Stimulated activated CD4-positive, alpha-beta T cell treated with anti-CD3 and anti-CD28 coated beads, Interleukin-12 subunit alpha, Interleukin-12 subunit beta, amount 100 ng/mL, for 24 hours (primary cell): ENCODE results near the gene ATP8B1.
"Not testable (repeated sequence)": the region's sequence is repeated elsewhere in the genome, so short reads cannot be mapped to it uniquely, and the experiment has no call there.

Experiments
- DNase-seq, 2 experiments: peaks; one replicate each; pipeline ENCODE4 v3.0.0-alpha.2; 2020; ENCODE audit warnings: low read depth in 2 of 2

The ATP8B1 gene

DNA sequence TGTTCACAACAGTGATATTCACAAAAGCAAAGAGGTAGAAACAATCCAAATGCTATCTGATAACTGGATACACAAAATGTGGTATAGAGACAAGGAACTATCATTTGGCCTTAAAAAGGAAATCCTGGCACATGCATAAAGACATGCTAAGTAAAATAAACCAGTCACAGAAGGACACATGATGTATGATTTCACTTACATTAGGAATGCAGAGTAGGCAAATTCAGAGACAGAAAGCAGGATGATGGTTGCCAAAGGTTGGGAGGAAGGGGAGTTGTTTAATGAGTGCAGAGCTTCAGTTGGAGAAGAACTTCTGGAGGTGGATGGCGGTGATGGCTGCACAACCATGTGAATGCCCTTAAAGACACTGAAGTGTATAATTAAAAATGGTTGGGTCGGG, 38.1 kb downstream of the ATP8B1 start:
- DNase-seq: no peak

DNA sequence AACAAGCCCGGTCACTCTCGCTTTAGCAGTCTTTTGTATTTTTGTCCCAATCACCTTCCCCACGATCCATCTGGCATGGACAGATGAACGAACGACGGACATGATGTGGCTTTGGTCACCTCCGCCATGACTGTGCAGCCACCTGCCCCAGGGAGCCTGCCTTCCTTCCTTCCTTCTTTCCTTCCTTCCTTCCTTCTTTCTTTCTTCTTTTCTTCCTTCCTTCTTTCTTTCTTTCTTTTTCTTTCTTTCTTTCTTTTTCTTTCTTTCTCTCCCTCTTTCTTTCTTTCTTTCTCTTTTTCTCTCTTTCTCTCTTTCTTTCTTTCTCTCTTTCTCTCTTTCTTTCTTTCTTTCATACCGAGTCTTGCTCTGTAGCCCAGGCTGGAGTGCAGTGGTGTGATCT, 39.0 kb downstream of the ATP8B1 start:
- DNase-seq: no peak

DNA sequence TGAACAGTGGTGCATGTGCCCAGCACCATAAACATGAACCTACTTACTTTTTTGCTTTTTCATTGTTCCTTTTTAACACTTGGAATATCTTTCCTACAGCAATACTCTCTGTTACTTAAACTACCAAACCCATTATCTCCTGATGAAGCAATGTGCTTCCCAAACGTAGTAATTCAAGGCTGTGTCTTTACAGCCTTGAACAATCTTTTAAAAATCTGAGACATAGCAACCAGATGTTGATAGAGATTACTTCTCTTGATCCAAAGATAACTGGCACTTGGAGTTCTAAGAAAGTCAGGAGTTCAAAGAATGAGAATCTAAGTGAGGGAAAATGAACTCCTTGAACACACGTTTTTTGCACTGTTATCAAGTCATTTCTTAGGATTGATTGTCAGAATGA, 40.4 kb downstream of the ATP8B1 start:
- DNase-seq: no peak

DNA sequence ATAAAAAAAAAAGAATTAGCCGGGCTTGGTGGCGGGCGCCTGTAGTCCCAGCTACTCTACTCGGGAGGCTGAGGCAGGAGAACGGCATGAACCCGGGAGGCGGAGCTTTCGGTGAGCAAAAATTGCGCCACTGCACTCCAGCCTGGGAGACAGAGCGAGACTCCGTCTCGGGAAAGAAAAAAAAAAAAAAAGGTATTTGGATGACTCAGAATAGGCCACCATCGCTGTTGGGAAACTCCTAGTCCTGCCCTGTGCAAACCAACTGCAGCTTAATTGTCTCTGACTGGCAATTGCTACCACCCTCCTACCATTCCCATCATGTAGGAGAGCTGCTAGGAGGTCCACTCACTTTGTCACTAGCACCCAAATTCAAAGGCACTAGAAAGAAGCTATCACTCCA, 43.5 kb downstream of the ATP8B1 start:
- no peak for DNase-seq

DNA sequence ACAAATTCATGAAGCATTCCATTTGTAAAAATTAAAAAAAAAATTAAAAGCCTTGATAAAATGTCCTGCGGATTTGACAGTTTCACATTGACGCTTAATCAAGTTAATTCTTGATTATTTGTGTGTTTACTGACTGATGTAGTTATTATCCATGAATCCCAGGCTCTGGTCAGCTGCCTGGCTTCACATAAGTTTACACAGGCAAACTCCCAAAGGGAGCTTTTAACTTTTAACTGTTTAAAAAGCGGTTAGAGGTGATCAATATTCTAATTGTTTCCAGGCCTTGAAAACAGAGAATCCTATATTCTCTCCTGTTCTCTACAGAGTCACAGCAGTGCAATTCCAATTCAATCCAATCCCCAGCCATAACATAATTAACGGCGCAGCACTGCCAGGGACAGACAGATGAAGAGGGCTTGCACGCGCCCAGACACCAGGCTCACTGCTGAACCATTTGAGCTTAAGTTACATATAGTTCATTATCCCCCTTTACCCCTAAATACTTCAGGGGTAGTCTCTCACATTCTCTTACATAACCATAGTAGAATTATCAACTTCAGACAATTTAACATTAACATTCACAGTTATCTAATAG, 47.5 kb downstream of the ATP8B1 start:
- no peak for DNase-seq

DNA sequence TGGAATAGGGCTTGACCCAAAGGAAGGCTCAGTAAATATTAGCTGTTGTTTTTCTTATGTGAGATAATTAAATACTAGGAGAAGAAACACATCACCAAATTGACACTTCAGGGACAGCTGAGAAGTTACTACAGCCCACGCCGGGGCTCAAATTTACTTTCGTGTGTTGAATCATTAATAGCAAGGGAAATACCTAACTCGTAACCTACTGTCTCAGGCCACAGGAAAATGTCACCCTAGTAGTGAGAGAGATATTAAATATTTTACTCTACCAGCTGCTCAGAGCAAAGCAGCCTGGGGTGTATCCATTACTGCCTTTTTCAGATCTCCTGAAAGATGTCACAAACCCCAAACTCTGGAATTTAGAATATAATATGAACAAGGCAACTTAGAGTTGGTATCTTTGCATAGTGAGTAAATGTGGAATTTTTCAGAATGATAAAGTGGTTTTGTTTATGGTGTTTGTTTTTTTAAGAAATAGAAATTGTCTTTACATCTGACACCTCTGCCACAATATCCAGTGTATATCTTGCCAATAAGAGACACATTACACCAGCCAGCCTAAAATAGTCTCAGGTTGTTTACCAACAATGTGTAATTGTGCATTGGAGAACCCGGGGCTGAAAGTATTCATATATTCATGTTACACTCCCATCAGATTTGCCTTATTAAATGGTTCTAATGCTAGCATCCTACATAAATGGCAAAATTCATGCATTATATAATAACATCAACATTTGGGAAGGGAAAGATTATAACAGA, 48.4 kb downstream of the ATP8B1 start:
- DNase-seq: no peak

DNA sequence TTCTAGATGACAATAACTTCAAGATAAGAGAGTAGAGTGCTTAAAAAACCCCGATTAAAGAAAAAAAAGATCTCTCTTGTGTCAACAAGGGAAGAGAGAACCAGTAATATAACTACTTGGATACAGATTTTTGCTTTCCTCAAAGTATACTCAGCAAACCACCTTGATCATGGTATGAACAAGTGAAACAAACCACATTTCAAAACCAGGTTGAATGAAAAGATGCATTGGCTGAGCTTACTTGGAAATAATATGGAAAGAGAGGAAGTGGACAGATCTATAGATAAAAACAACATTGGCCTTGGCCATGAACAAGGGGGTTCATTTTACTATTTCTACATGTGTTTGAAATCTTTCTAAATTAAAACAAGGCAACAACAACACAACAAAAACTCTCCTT, 50.1 kb downstream of the ATP8B1 start:
- no peak for DNase-seq

DNA sequence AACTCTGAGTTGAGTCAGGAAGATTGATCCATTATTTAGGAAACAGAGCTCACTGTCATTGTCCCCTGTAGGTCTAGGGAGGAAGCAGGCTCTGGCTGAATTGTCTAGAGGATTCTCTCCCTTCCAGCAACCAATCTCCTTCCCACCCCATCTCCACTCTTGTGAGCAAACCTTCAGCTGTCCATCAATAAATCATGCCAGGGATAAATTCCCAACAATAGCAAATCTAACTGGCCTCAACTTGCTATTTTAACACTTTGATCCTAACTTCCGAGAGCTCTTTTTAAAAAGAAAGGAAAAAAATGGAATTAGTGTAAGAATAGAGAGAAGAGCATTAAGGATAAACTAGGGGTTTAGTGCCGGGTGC, 53.5 kb downstream of the ATP8B1 start:
- no peak for DNase-seq

DNA sequence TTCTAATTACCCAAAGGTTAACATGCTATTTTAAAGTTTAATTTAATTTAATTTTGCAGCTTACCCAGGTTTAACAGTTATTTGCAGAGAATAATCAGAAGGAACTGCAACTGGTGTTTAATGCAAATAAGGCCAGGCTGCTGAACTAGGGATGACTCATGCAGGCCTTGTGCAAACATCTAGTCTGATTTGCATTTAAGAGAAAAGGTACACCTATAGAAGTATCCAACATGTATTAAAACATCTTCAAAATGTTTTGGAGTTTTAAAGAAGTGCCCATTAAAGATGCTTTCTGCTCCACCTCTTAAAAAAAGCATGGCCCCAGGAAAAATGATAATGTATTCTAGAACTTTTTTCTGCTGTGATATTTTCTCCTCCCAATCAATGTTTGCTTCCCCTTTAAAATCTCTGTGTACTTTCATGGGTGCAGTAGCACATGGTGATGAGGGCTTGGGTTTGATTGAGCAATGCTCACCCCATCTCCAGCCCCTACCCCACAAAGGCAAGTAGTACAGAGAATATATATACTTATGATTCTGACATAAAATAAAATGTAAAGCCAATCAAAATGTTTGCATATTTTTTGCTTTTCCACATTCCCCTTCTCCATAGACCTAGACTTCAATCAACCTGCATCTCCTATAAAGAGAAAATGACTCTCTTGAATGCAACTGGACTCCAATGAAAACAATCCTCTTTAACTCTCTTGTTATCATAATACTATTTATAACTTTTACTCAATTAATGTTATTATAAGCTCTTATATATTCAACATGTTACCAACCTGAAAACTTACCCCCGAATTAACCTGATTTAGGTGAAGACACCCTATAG, 54.1 kb downstream of the ATP8B1 start:
- DNase-seq: no peak

DNA sequence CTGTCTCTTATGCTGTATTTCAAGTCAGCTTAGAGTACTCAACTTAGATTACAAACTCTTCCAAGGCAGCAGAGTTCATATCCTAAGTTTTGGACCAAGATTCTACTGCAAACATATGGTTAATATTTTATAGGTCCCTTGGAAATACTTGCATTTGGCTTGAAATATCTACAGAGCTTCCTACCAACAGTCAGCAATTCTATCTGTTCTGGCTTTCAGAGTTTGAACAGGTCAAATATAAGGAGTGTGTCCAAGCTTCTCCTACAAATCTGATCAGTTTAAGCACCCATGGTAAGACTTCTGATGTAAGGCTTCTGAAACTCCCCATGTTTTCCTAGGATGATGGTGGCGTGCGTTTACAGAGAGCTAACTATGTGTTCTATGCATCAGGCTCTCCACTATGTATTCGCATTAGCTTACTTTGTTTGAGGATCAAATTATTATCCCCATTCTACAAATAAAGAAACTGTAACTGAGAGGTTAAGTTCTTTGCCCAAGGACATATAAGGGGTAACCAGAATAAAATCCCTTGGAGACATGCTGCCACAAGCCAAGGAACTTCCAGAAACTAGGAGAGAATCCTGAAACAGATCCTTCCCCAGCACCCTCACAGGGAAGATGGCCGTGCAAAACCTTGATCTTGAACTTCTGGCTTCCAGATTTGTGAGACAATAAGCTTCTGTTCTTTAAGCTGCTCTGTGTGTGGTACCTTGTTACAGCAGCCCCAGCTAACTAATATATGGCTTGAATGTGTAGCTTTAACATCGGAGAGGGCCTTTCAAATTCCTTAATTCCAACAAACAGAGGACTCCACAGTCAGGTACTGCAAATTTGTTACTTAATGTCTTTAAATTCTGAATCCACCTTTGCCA, 55.1 kb downstream of the ATP8B1 start:
- DNase-seq: no peak

DNA sequence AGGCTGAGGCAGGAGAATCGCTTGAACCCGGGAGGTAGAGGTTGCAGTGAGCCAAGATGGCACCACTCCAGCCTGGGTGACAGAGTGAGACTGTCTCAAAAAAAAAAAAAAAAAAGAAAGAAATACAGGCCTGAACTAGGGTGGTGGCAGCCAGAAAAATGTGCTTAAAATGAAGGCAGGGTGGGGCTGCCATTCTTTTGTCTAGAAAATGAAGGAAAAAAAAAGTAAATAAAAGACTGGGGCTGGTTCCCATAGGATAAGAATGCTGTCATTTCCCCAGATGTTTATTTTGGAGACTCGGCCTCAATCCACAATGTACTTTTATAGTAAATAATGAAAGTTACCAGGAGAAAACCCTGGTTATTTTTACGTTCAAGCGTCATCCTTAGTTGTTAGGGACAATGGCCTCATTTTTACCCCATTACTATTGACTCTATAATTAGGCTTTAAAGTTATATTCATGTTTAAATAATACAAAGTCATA, 58.9 kb downstream of the ATP8B1 start:
- DNase-seq: no peak

DNA sequence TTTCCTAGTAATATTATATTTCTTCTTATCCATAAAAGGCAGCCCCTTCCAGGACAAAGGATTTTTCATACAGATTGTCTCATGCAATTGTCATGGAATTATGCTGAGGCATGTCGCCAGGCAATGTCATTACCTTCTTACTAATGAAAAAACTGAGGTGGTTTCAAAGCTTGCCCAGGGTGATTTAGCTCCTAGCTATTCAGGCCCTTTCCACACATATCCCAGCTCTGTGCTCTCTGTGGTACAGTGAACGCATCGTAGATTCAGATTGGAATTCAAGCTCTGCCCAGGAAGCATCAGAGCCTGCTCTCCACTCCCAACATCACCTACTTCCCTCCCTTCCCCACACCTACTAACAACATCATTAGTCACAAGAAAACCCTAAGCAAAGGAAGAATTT, 60.1 kb downstream of the ATP8B1 start:
- DNase-seq: no peak

DNA sequence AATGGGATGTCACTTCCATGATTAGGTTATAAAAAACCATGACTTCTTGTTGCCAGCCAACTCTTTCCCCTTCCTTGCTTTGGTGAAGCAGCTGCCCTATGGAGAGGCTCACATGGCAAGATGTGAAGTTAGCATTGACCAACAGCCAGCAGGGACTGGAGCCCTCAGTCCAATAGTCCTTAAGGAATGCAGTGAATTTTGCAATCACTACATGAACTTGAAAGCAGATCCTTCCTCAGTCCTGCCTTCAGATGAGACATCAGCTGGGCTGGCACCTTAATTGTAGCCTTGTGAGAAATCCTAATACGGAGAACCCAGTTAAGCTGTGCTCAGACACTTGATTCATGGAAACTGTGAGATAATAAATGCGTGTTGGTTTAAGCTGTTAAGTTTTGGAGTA, 61.8 kb downstream of the ATP8B1 start:
- no peak for DNase-seq

DNA sequence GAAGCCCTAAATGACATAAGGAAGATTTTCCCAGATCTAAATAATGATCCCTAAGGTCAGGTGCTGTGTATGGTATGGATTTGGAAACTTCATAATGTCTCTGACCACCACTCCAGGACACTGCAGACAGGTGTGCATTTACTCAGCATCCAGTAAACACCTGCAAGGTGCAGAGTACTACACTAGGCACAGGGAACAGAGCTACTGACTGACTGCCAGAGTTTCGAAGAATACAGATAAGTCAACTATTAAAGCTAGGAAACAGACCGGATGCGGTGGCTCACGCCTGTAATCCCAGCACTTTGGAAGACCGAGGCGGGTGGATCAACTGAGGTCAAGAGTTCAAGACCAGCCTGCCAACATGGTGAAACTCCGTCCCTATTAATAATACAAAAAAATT, 65.0 kb downstream of the ATP8B1 start:
- no peak for DNase-seq

DNA sequence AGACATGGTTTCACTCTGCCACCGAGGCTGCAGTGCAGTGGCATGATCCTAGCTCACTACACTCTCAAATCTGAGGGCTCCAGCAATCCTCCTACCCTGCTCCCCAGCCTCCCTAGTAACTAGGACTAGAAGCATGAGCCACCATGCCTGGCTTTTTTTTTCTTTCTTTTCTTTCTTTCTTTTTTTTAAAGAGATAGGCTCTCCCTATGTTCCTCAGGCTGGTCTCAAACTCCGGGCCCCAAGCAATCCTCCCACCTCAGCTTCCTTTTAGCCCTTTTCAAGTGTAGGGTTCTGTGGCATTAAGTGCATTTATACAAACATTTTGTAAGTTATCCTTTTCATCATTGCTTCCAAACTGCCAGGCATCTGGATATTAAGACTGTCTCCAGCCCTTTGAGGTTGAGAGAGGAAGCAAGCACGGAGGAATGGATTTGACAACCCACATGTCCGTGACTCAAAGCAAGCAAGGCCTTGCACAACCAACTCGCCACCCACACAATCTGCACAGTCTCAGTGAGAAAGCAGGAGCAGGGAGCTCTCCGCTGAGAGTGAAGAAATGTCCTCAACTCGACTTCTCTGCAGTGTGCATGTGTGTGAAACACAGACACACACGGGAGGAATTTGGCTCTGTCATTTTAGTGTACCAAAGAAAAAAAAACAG, 65.6 kb downstream of the ATP8B1 start:
- DNase-seq: no peak

DNA sequence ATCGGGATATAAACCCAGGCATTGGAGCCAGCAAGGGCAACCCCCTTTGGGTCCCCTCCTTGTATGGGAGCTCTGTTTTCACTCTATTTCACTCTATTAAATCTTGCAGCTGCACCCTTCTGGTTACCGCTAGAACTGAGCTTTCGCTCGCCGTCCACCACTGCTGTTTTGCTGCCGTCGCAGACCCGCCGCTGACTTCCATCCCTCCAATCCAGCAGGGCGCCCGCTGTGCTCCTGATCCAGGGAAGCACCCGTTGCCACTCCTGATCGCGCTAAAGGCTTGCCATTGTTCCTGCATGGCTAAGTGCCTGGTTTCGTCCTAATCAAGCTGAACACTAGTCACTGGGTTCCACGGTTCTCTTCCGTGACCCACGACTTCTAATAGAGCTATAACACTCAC, 68.1 kb downstream of the ATP8B1 start:
- DNase-seq: not testable (repeated sequence)

DNA sequence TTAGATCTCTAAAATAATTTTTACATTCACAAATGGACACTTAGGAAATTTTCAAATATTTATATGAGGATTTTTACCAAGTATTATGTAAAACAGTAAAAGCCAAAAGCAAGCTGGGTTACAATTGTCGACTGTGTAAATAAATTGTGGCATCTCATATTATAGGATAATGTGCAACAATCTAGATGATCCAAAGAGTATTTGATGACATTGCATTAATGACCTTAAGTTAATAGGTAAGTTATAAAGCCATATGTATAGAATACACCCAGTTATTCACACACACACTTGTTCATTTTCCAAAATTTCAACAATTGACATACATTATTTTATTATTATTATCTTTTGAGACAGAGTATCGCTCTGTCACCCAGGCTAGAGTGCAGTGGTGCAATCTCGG, 69.3 kb downstream of the ATP8B1 start:
- DNase-seq: no peak

DNA sequence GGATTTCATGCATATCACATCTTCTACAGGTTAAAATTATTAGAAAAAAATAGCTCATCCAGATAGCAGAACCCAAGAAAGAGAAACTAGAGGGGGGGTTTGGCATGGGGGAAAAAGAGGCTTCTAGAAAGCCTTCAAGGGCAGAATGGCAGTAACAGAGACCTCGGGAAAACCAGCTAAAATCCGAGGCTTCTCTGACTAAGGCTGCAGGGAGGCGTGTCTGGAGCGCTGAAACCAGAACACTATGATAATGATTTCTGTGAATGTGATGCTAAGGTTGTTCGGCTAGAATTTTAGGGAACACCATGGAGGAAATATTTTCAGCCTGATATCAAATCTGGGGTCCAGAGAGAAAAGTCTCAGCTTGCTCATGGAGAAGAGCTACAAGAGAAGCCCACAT, 73.0 kb downstream of the ATP8B1 start:
- no peak for DNase-seq

DNA sequence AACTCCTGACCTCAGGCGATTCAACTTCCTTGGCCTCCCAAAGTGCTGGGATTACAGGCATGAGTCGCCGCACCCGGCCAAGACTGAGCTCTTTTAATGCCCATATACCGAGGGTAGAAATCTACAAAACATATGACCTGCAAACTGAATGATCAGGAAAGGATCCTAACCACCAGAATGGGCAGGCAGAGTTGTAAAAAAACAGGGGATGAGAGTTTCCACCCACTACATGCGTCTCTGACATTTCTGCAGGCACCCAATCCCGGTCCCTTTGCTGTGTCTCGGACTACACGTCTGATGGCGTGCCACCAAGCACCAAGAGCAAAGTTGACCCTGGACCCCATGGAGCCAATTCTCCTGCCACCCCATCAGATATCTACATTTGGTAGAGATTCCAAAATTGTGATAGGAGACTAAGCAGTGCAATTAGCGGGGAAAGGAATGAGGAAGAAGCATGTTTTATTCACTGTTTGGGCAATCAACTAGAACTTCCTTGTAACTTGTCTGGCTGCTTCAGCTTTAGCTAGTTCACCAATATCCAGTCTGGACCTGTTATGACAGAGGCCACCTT, 74.1 kb downstream of the ATP8B1 start:
- DNase-seq: no peak

DNA sequence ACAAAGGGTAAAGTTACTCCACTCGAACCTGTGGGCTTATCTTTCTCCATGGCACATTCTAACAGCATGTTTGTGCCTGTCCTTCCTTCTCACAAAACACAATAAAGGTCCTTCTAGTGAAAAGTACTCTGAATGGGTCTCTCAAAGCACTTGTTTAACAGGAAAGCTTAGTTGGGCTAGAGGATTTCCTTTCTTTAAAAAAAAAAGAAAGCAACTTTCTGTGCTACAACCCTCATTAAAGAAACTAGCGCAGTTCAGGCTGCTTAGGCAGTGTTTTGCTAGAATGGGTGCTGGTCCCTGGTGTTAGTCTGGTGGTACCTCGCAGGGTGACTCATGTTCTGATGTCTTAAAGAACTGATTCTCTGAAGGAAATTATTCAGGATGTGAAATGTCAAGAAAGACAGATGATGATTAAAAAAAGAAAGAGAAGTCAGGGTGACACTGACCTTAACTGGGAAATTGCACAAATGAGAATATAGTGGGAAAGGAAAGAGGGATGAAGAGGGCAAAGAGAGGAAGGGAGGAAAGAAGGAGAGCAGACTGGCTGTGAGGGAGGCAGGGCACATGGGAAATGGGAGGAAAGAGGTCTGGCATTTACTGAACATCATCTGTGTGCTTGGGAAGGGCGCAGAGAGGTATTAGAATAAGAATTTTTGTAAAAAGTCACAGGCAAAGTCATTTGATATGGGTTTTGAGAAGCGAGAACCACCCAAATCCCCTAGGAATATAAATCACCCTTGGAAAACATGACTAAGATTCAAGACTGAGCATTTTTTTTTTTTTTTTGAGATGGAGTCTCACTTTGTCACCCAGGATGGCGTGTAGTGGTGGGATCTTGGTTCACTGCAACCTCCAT, 74.9 kb downstream of the ATP8B1 start:
- no peak for DNase-seq
